ENCODE data around the gene DIP2C.

The DIP2C gene

DNA sequence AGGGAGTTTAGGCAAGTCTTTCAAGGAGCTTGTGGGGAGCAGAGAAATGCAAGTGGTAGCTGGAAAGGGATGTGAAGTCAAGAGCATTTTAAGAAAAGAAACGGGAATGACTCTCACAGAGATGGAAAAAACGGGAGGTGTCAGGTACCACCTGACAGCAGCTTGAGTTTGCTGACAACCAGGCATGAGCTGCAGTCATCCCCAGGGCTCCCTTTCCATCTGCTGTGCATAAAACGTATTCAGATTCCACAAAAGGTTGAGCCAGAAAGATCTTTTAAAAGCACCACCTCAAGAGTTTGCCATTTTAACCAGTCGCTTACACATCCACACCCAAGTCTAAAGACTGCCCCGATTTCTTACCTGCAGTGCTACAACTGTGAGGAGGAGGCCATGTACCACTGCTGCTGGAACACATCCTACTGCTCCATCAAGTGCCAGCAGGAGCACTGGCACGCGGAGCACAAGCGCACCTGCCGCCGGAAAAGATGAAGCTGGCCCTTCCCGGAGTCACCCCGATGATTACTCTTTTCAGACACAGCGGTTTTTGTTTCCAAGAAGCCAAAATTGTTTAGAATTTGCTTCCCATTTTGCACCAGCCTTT, 437.4 kb downstream of the DIP2C start:
- no peak for DNase-seq

- no peak for DNase-seq
Observed at GRCh38 chr10:248307-248706, 441.2 kb downstream of the DIP2C start.

DNA sequence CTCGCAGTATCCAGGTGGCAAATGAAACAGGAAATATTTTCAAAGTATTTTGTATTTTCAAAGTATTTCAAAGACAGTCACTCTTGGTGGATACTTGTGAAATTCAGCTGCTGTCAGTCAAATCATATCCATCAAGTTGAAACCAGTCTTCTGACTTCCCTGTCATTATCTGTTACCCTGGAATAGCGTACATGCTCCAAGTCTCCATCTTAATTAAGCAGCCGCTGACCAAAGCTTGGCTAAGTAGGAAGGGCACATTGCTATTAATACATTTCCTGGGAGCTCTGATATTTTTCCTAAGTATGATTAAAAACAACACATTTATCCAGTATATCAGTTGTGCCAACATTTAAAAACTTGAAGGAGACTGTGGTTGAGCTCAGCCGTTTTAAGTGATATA, 442.0 kb downstream of the DIP2C start:
- no peak for DNase-seq

- no peak for DNase-seq
Observed at GRCh38 chr10:246431-246830, 443.0 kb downstream of the DIP2C start.

GRCh38 chr10:244227-244626, 445.2 kb downstream of the DIP2C start:
- no peak for DNase-seq

DNA sequence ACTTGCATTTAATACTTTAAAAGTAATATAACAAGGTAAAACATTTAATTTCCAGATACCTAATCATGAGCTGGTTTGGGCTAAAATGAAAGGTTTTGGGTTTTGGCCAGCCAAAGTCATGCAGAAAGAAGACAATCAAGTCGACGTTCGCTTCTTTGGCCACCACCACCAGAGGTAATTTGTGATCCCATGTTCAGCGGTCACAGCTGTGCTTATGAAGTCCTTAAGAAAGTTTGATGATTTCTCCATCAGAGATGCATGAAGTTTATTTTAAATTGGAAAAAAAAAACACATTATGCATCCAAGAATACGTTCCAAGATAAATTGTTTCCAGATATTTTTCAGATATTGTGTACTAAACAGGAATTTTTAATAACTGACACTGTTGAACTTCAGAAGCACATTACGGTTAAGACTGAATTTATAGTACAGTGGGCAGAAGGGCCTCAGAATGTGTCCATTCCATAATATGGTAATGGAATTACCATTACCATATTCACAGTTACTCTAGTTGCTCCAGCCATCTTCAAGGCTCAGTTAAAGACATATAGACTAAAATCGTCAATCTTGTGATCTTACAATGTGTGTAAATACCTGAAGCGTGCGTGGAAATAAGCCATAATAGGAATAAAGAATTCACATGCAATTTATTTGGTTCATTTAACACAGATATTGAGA, 447.4 kb downstream of the DIP2C start:
- no peak for DNase-seq

DNA sequence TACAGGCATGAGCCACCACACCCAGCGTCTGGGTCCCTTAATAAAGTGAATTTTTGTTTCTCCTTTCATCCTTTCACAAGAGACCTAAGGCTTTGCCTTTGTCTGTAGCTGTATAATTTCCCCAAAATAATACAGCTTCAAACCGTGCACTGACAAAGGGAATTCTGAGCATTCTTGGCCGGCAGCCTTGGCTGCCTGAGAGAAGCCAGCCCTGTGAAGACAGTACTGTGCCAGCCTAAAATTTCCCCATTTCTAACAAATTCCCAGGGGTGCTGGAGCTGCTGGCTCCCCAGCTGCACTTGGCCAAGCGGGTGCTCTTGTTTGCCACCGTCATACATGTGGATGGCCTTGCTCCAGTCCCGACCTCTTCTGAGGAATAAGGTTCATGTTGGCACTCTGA, 448.0 kb downstream of the DIP2C start:
- no peak for DNase-seq

GRCh38 chr10:239109-239508, 450.4 kb downstream of the DIP2C start:
- DNase-seq = no peak

DNA sequence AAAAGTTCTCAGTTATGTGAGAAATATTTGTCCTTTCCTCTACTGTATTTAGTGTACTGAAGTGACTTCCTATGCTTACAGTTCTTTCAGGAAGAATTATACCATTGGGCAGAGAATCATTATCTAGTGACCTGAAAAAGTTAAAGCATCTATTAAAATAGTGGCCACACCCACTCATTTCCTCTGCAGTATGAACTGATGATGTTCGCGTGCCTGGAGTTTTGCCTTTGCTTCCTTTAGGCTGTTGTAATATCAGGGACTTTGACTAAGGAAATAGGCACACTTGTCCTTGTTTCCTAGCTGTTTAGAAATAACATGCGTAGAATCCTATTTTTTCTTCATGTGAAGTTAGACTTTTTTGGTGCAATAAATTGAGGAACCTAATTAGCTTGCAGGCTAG, 453.6 kb downstream of the DIP2C start:
- no peak for DNase-seq

GRCh38 chr10:234708-235406, 454.6 kb downstream of the DIP2C start:
- DNase-seq = no peak

DNA sequence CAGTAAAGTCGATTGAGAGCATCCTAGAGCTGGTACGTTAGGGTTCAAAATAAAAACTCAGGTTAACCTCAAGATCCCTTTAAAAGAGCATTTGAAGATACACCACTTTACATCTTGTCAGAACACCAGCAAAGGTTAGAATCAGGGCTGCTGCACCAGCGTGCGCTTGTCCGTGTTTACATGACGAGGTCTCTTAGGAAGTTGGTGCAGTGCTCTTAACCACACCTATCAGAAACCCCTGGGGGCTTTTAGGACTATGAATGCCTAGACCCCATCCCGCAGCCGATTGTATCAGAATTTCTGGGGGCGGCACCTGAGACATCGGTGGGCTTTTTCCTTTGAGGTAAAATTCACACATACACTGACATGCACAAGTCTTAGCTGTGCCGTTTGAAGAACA, 456.6 kb downstream of the DIP2C start:
- DNase-seq = no peak

- no peak for DNase-seq
Observed at GRCh38 chr10:232061-232460, 457.4 kb downstream of the DIP2C start.

- DNase-seq = no peak
Observed at GRCh38 chr10:230758-231157, 458.7 kb downstream of the DIP2C start.

GRCh38 chr10:228366-228765, 461.1 kb downstream of the DIP2C start:
- no peak for DNase-seq

DNA sequence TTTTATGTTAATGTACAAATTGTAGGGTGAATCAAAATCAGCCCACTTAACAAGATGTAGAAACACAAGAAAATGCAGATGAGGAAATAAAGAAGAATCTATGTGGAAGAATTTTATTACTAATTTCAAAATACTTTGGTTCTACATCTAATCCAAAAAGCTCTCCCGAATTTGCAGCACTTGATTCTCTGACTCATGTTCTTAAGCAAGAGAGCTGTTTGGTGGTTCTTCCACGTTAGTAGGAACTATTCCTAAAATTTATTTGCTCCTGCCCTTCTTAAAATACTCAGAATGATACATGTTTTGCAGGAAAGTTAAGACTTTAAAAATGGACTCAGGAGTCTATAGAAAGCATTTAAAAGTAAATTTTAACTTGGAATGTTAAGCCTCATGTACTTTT, 462.5 kb downstream of the DIP2C start:
- no peak for DNase-seq

DNA sequence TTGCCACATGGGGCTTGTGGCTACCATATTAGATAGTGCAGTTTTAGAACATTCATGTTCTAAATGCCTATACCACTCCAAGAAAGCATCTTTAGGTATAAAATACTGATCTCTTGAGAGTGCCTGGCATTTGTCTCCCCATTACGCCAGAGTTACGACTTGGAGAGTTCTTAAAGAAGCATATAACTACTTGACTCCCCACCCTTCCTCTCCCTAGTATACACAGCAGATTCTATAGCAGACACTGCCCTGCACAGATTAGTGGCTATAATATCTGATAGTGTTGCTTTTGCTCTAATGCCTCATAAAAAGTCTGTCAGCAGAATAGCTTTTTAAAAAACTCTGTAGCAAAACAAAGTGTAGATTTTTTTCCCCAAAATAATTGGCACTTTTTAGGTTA, 463.4 kb downstream of the DIP2C start:
- no peak for DNase-seq

- no peak for DNase-seq
Observed at GRCh38 chr10:224571-224970, 464.9 kb downstream of the DIP2C start.

All from activated CD4-positive, alpha-beta T cell treated with anti-CD3 and anti-CD28 coated beads, Interleukin-2, amount 50 U/mL, for 1 hour (primary cell).